GM21526 (cell line): Measurements from ENCODE around the gene LCE2B.
"Not testable (repeated sequence)": the region's sequence is repeated elsewhere in the genome, so short reads cannot be mapped to it uniquely, and the experiment has no call there.

Experiments used
- ATAC-seq: cut with Tn5 transposase; IDR thresholded peaks from one replicate; pipeline ENCODE4 v1.9.1; 2021; ENCODE audit warnings: moderate library complexity; ENCODE audit not compliant: unreplicated experiment, low FRiP score

The LCE2B gene

GRCh38 chr1:152685823-152686222 is at the start of gene LCE2B:
TSS of gene LCE2B (plus strand) at chr1:152686123. CDS start at chr1:152686844, 721 bp downstream.
- not testable (repeated sequence) for ATAC-seq

GRCh38 chr1:152640351-152640750 is 45.6 kb upstream of the LCE2B start:
- no peak for ATAC-seq

GRCh38 chr1:152643945-152644344 is 42.0 kb upstream of the LCE2B start:
- no peak for ATAC-seq

- no peak for ATAC-seq
These were observed 40.8 kb upstream of the LCE2B start for GRCh38 chr1:152645146-152645545.

- no peak for ATAC-seq
These were observed 39.3 kb upstream of the LCE2B start for GRCh38 chr1:152646656-152647055.

GRCh38 chr1:152654110-152654509 is 31.8 kb upstream of the LCE2B start:
- ATAC-seq = no peak

GRCh38 chr1:152656459-152656858 is 29.5 kb upstream of the LCE2B start:
- no peak for ATAC-seq

GRCh38 chr1:152657677-152658076 is 28.2 kb upstream of the LCE2B start:
- ATAC-seq = no peak

GRCh38 chr1:152658649-152659048 is 27.3 kb upstream of the LCE2B start:
- no peak for ATAC-seq

GRCh38 chr1:152663098-152663497 is 22.8 kb upstream of the LCE2B start, which contains the start of gene LCE2D:
TSS of gene LCE2D (plus strand) at chr1:152663380. CDS start at chr1:152664106, 726 bp downstream.
- ATAC-seq = no peak

- not testable (repeated sequence) for ATAC-seq
These were observed 19.8 kb upstream of the LCE2B start for GRCh38 chr1:152666171-152666570.

- no peak for ATAC-seq
These were observed 18.3 kb upstream of the LCE2B start for GRCh38 chr1:152667648-152668047.

- ATAC-seq = no peak
These were observed 12.9 kb upstream of the LCE2B start for GRCh38 chr1:152673016-152673415.

- ATAC-seq = not testable (repeated sequence)
These were observed 10.9 kb upstream of the LCE2B start, which contains the start of gene LCE2C for GRCh38 chr1:152674983-152675382. TSS of gene LCE2C (plus strand) at chr1:152675279. CDS start at chr1:152676016, 737 bp downstream.

GRCh38 chr1:152679459-152679858 is 6.5 kb upstream of the LCE2B start:
- ATAC-seq = no peak

- no peak for ATAC-seq
These were observed 4.3 kb upstream of the LCE2B start for GRCh38 chr1:152681616-152682015.

GRCh38 chr1:152683846-152684245 is 2.1 kb upstream of the LCE2B start:
- no peak for ATAC-seq

GRCh38 chr1:152697701-152698600 is 12.0 kb downstream of the LCE2B start, which contains the start of gene LCE2A:
TSS of gene LCE2A (plus strand) at chr1:152698345. CDS start at chr1:152698902, 557 bp downstream.
- ATAC-seq = no peak

- ATAC-seq = no peak
These were observed 13.8 kb downstream of the LCE2B start for GRCh38 chr1:152699746-152700145.

GRCh38 chr1:152707860-152708259 is 21.9 kb downstream of the LCE2B start, which contains the start of gene LCE4A:
TSS of gene LCE4A (plus strand) at chr1:152708160. CDS start at chr1:152709076, 916 bp downstream.
- ATAC-seq = no peak

GRCh38 chr1:152718238-152718637 is 32.3 kb downstream of the LCE2B start:
- no peak for ATAC-seq

- no peak for ATAC-seq
These were observed 39.3 kb downstream of the LCE2B start for GRCh38 chr1:152725261-152725660.
